Measurements from ENCODE around the gene SIGLEC5.

GRCh38 chr19:51607920-51608562 is 22.2 kb downstream of the SIGLEC5 start:
- TF ChIP-seq CTCF (IDR thresholded peaks at IDR 0.05) (peak in 3 of 4 experiments; percentile 16 to 28 (median 27)), POLR2A (IDR thresholded peaks at IDR 0.05) (no peak)

Data from uterus (tissue), 2 donors.